H1 (cell line): ENCODE measurements around the gene AGBL4. TPM values are rescaled to one million over a fixed set of nuclear protein-coding genes. Genes with fewer than 3 reads are reported as not detected.

Source experiments
- NANOG ChIP-seq: IDR thresholded peaks from 2 replicates; pipeline ENCODE4 v1.6.1; 2011; ENCODE audit warnings: low read length, low read depth, mild to moderate bottlenecking, inconsistent platforms; ENCODE audit not compliant: insufficient read depth, poor library complexity, severe bottlenecking
- polyA plus RNA-seq, 7 experiments: library from polyadenylated mRNA; depleted of rRNA in 3 of 7; stranded (reverse) in 5 of 7; unstranded in 2 of 7; fragments of >200 nt in 5 of 7; fragments of 200-250 nt in 2 of 7; gene quantifications; 1 replicate in 5 of 7; 2 replicates in 1 of 7; 4 replicates in 1 of 7; pipeline versions ENCODE4 v1.2.1 to v1.2.3, GENCODE V29; 2011 to 2013; ENCODE audit warnings: missing spikeins in 2 of 7, mixed read lengths in 2 of 7
- total RNA-seq: library from RNA; stranded (reverse); fragmentation: NEBNext Ultra II Directional; extraction: Animal tissue kit (Norgen Biotek cat#: 25700); gene quantifications from 2 replicates; pipeline ENCODE4 v1.2.1, GENCODE V29; 2021

Gene AGBL4
- total and polyA plus RNA-seq, 2 of the 8 experiments (the other 6 are each of a cell fraction or from before 2014, with no cell fraction given) = 0.41 to 0.45 TPM

GRCh38 chr1:48947761-48948537, 1075.8 kb downstream of the AGBL4 start (continued):
- TF ChIP-seq NANOG = no peak
- TF ChIP-seq, all 59 proteins: peak for 0
